ENCODE data around the gene CSMD2. TPM values are rescaled to one million over a fixed set of nuclear protein-coding genes. Genes with fewer than 3 reads are reported as not detected.

Gene CSMD2
- total RNA-seq, 1 experiment from 2014 or later = not detected

DNA sequence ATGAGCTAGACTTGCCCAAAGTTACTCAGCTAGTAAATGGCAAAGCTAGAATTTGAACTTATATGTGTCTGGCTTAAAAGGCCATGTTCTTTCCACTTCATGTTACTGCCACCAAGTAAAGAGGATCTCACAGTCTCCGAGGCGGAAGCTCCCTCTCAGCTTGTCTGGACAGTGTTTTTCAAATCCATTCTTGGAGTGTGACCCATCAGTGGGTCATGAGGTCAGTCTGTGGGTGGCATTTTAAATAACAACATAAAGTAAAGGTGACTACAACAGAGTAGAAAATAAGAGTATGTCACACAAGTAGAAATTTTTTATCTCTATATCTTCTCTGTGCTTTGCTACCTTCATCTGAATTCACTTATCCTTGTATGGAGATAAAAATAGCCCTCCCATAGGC lies 304.4 kb downstream of the CSMD2 start:
- Histone ChIP-seq H3K4me2 (no peak overlapping the region), H3K27me3 (ENCODE audit: insufficient read depth, low read depth) (peaks cover 23% of the 10 kb centered on the region; the same call in 1 of the 2 replicates), H2AFZ (no peak overlapping the region), H3K9me3 (ENCODE audit: insufficient read depth, low read depth) (no peaks in the 10 kb centered on the region), H3K4me3 (no peak overlapping the region), H3K4me1 (replicated peaks; ENCODE audit: insufficient read depth) (no peaks in the 10 kb centered on the region), H3K79me2 (ENCODE audit: low read depth) (no peaks in the 10 kb centered on the region), H3K36me3 (ENCODE audit: low read depth) (no peaks in the 10 kb centered on the region), H3F3A (ENCODE audit: insufficient read depth, low read depth) (no peaks in the 10 kb centered on the region), H3K9me2 (ENCODE audit: insufficient read depth) (no peaks in the 10 kb centered on the region), H4K20me1 (ENCODE audit: insufficient read depth) (no peaks in the 10 kb centered on the region), H3K27ac (no peak overlapping the region)
- no peak for TF ChIP-seq EZH2 (IDR thresholded peaks at IDR 0.05; ENCODE audit: low read depth)
- TF ChIP-seq, protein P1, sequence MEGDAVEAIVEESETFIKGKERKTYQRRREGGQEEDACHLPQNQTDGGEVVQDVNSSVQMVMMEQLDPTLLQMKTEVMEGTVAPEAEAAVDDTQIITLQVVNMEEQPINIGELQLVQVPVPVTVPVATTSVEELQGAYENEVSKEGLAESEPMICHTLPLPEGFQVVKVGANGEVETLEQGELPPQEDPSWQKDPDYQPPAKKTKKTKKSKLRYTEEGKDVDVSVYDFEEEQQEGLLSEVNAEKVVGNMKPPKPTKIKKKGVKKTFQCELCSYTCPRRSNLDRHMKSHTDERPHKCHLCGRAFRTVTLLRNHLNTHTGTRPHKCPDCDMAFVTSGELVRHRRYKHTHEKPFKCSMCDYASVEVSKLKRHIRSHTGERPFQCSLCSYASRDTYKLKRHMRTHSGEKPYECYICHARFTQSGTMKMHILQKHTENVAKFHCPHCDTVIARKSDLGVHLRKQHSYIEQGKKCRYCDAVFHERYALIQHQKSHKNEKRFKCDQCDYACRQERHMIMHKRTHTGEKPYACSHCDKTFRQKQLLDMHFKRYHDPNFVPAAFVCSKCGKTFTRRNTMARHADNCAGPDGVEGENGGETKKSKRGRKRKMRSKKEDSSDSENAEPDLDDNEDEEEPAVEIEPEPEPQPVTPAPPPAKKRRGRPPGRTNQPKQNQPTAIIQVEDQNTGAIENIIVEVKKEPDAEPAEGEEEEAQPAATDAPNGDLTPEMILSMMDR (conservative IDR thresholded peaks at IDR 0.05) = no peak
- ChIA-PET CTCF (no interaction called here), POLR2A (ENCODE audit: unreplicated experiment) (no interaction called here)
- DNase-seq = no peak
- no TSS peak for BruUV-seq (replicated peaks)
- intact Hi-C loops (cut with micrococcal nuclease; ENCODE audit: unreplicated experiment) = no loop called here

DNA sequence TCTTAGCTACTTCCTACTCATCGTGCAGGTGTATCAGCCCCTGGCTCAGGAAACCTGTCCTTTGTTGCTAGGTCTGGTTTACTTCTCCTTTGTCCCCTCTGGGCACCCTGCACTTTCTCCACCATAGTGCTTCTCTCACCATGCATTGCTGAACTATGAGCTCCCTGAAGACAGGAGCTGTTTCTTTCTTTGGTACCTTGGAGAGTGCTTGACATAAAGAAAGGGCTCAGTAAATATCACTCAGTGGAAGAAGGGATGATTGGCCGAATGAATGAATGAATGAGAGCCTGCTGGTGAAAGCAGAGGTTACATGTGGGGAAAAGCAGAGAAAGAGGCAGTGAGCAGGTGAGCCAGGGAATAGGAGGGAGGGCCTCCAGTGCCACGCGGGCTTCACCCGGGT lies 310.9 kb downstream of the CSMD2 start:
- Histone ChIP-seq H3K27ac (no peak overlapping the region), H2AFZ (no peak overlapping the region), H3K4me1 (replicated peaks; ENCODE audit: insufficient read depth) (no peaks in the 10 kb centered on the region), H3K36me3 (ENCODE audit: low read depth) (no peaks in the 10 kb centered on the region), H3K4me2 (no peak overlapping the region), H3K4me3 (no peak overlapping the region), H3K9me2 (ENCODE audit: insufficient read depth) (no peaks in the 10 kb centered on the region), H3K9me3 (ENCODE audit: insufficient read depth, low read depth) (no peaks in the 10 kb centered on the region), H3F3A (ENCODE audit: insufficient read depth, low read depth) (no peaks in the 10 kb centered on the region), H3K27me3 (ENCODE audit: insufficient read depth, low read depth) (peaks cover 3% of the 10 kb centered on the region; the same call in 1 of the 2 replicates), H4K20me1 (ENCODE audit: insufficient read depth) (no peaks in the 10 kb centered on the region), H3K79me2 (ENCODE audit: low read depth) (no peaks in the 10 kb centered on the region)
- BruUV-seq (replicated peaks) = no TSS peak
- no peak for DNase-seq
- no peak for TF ChIP-seq EZH2 (IDR thresholded peaks at IDR 0.05; ENCODE audit: low read depth)
- TF ChIP-seq, protein P1 (conservative IDR thresholded peaks at IDR 0.05) = no peak
- ChIA-PET POLR2A (ENCODE audit: unreplicated experiment) (no interaction called here), CTCF (no interaction called here)
- intact Hi-C loops (cut with micrococcal nuclease; ENCODE audit: unreplicated experiment) = no loop called here

DNA sequence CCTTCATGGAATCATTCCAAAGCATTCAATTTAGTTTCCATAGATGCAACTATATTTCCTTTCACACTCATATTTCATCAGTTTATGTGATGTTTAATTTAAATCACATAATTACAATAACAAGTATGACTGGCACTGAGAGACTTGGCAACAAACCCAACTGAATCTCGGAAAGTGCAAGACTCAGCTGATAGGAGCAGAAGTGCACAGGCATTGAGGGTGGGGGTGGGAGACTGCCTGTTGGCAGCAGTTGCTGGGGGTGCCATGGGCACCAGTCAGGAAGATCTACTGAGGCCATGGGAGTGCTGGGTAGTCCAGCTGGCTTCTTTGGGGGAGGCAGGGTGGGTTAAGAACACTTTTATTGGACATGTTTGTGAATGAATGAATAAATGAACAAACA lies 311.6 kb downstream of the CSMD2 start:
- no peaks in the 10 kb centered on the region for H3K36me3 ChIP-seq (ENCODE audit: low read depth)
- BruUV-seq (replicated peaks) = no TSS peak
- H3K79me2 ChIP-seq (ENCODE audit: low read depth) = no peaks in the 10 kb centered on the region
- ChIA-PET CTCF (no interaction called here), POLR2A (ENCODE audit: unreplicated experiment) (no interaction called here)
- DNase-seq = no peak
- H3K9me3 ChIP-seq (ENCODE audit: insufficient read depth, low read depth) = no peaks in the 10 kb centered on the region
- TF ChIP-seq, protein P1 (conservative IDR thresholded peaks at IDR 0.05) = no peak
- no peak for TF ChIP-seq EZH2 (IDR thresholded peaks at IDR 0.05; ENCODE audit: low read depth)
- no peaks in the 10 kb centered on the region for H4K20me1 ChIP-seq (ENCODE audit: insufficient read depth)
- H2AFZ ChIP-seq = no peak overlapping the region
- no peak overlapping the region for H3K4me3 ChIP-seq
- no peaks in the 10 kb centered on the region for H3K9me2 ChIP-seq (ENCODE audit: insufficient read depth)
- no peak overlapping the region for H3K27ac ChIP-seq
- H3K4me2 ChIP-seq = no peak overlapping the region
- no peaks in the 10 kb centered on the region for H3F3A ChIP-seq (ENCODE audit: insufficient read depth, low read depth)
- H3K27me3 ChIP-seq (ENCODE audit: insufficient read depth, low read depth) = peaks cover 3% of the 10 kb centered on the region; the same call in 1 of the 2 replicates
- intact Hi-C loops (cut with micrococcal nuclease; ENCODE audit: unreplicated experiment) = no loop called here
- H3K4me1 ChIP-seq (replicated peaks; ENCODE audit: insufficient read depth) = no peaks in the 10 kb centered on the region

Data from PC-9 (cell line).